OCI-LY7 (cell line): Measurements from ENCODE around the gene KNDC1.

Source experiments
- EZH2phosphoT487 ChIP-seq: fragments of 200-600 bp; sonication (generic); IDR thresholded peaks from 2 replicates; pipeline ENCODE4 v1.6.1; 2018; ENCODE audit warnings: low read depth, borderline replicate concordance, mild to moderate bottlenecking, mixed run types, antibody characterized with exemption, low read length, moderate library complexity, mixed read lengths
- TF ChIP-seq, protein P1 (sequence below): fragments of 200-600 bp; sonication (generic); conservative IDR thresholded peaks from 2 replicates; pipeline ENCODE4 v1.5.1; 2014; ENCODE audit warnings: mild to moderate bottlenecking, antibody characterized with exemption, low read length, moderate library complexity, mixed read lengths

DNA sequence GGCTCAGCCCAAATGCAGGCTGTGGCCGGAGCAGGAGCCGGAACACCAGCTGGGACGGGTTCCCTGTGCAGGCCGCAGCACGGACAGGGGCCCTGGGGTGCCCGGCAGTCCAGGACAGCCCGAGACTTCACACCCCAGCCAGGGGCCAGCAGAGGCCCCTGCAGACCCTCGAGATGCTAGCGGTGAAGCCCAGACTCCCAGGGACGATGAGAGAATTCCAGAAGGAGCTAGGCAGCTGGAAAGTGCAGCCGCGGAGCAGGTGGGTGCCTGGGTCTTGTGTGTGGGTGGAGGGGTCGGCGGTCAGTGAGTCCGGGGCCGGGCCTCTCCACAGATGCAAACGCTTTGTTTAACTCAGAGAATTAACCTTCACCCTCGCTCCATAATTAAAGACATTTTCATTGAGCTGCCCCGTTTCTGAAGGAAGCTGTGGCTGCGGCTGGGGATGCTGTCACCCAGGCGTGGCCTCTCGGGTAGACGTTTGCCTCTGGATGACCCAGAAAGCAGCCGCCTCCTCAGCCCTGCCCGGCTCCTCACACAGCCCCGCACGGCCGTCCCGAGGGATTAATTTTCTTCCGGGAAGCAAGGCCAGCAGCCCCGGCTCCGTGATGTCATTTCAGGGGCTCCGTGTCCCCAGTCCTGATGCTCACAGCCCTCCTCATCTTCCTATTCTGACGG, 26.5 kb downstream of the KNDC1 start:
- TF ChIP-seq EZH2phosphoT487: no peak
- TF ChIP-seq, protein P1, sequence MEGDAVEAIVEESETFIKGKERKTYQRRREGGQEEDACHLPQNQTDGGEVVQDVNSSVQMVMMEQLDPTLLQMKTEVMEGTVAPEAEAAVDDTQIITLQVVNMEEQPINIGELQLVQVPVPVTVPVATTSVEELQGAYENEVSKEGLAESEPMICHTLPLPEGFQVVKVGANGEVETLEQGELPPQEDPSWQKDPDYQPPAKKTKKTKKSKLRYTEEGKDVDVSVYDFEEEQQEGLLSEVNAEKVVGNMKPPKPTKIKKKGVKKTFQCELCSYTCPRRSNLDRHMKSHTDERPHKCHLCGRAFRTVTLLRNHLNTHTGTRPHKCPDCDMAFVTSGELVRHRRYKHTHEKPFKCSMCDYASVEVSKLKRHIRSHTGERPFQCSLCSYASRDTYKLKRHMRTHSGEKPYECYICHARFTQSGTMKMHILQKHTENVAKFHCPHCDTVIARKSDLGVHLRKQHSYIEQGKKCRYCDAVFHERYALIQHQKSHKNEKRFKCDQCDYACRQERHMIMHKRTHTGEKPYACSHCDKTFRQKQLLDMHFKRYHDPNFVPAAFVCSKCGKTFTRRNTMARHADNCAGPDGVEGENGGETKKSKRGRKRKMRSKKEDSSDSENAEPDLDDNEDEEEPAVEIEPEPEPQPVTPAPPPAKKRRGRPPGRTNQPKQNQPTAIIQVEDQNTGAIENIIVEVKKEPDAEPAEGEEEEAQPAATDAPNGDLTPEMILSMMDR: no peak
